HG02759 (cell line): ENCODE data around the gene DNAI2.
"Not testable (repeated sequence)": the region's sequence is repeated elsewhere in the genome, so short reads cannot be mapped to it uniquely, and the experiment has no call there.

Source experiments
- ATAC-seq: cut with Tn5 transposase; IDR thresholded peaks from one replicate; pipeline ENCODE4 v1.9.1; 2021; ENCODE audit warnings: mild to moderate bottlenecking, moderate library complexity; ENCODE audit not compliant: unreplicated experiment

Gene DNAI2

DNA sequence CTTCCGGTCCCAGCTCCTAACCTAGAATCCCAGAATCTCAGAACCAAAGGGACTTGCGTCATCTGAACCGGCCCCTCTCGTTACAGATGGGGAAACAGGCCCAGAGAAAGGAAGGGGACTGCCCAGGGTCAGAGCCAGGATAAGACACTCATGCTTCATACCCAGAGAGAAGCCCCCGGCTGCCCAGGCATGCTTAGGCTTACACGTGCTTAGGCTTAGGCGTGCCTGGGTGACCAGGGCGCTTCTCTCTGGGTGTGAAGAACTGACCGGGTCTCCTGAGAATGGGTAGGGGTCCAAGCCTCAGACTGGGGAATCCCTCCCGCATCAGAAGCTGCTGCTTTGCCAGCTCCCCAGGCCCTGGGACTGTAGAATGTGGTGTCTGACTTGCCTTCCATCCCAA is 29.9 kb upstream of the DNAI2 start:
- no peak for ATAC-seq

DNA sequence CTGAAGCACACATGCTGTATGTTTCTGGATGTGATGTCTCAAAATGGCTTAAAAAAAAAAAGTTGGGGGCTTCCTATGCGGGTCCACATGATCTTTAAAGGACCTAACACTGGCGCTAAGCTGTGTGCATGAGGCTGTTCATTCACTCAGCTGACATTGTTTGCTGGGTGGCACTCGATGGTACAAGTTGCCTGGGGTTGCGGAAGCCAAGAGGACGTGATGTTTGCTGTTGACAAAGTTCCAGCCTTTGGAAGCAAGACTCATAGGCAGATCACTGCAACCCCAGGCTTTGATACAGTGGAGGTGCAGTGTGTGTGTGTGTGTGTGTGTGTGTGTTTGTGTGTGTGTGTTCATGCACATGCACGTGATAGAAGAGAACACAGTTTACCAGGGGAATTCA is 29.5 kb upstream of the DNAI2 start:
- no peak for ATAC-seq

DNA sequence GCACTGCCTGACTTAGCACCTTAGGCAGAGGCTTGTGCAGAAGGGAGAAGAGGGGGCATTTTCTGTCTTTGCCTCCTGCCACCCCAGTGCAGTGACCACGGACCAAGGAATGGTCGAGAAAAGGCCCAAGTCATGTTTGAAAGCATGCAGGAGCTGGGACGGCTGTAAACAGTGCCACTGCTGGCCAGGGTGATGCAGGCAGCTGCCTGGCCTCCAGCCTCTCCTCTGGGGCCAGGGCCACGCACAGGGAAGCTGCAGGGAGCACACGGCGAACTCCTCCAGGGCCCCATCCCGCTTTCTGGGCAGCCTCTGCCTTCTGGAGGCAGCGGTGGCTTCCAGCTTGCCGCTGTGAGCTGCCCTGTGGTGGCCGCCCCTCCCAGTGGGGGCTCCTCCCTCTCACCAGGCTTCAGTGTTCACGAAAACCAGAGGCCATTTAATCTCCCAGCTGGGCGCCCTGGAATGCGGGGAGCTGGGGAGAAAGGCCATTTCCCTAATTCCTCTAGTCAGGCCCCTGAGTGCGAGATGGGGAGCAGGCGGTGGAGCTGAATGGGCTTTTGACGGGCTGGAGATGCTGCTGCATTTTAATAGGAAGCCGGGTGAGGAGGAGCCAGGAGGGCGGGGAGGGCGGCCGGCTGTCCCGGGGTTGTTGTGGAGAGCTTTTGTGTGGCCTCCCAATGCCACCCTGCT is 28.7 kb upstream of the DNAI2 start:
- ATAC-seq, result no peak

DNA sequence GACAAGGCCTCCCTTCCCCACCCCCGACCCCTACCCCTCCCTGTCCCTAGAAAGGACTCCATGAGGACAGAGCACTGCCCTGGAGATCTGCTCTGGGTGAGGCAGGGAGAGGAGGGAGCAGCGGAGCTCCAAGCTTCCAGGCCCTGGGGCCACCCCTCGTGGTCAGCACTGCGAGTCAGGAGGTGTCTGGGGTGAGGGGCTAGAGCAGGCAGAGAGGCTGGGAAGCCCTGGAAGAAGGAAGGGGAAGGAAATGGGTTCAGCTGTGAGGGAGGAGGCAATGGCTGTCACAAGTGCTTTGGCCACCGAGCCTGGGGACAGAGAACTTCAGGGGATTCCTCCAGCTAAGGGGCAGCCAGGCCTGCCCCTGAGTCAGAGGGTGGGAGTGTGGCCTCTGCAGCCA is 28.2 kb upstream of the DNAI2 start:
- ATAC-seq, result no peak

DNA sequence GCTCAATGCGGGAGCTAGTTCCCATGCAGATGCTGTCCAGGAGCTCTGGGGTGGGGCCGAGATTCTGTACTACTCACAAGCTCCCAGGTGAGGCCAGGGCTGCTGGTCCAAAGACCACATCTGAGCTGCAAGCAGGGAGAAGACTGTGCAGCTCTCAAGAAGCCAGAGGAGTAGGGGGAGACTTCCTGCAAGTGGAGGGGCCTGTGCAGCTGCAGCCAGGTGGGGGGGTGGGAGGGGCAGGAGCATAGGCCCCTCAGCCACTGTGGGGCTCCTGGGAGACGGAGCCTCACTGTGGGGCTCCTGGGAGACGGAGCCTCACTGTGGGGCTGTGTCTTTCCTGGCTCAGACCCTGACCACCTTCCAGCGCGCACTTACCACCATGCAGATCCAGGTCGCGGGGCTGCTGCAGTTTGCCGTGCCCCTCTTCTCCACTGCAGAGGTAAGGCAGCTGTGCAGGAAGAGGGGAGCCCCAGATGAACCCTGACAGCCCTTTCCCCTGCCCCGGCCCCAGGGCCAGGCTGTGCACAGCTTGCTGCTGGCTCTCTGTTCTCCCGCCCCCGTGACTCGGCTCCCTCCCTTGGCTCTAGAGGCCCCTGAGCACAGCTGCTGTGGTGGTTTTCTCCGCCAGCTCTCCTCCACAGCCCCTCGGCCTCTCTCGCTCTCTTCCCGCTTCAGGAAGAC is 24.3 kb upstream of the DNAI2 start:
- ATAC-seq, result no peak

DNA sequence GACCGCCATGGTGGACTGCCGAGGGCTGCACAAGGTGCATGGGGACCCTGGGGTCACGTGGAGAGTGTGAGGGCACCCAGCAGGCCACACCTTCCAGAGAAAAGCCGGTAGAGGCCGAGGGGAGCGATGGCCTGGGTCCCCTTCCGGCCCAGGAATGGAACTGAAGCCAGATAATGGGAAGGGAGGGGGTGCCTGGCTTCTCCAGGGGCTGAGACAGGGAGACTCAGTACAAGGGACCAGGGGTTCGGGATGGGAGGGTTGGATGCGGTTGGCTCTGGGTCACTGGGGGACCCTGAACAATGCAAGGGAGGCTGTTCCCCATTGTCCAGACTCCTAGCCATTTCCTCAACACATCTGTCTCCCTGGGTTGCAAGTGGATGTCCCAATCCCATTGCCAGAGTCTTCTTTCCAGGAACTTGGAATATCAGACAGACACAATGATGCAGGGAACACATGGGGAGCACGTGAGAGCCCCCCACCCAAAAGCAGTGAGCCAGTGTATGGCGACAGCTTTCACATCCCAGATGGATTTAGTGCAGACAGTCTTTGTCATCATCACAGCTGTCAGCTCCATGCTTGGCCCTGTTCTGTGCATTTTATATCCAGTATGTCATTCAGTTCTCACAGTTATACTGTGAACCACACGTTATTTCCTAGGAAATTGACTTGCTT is 23.6 kb upstream of the DNAI2 start:
- no peak for ATAC-seq

DNA sequence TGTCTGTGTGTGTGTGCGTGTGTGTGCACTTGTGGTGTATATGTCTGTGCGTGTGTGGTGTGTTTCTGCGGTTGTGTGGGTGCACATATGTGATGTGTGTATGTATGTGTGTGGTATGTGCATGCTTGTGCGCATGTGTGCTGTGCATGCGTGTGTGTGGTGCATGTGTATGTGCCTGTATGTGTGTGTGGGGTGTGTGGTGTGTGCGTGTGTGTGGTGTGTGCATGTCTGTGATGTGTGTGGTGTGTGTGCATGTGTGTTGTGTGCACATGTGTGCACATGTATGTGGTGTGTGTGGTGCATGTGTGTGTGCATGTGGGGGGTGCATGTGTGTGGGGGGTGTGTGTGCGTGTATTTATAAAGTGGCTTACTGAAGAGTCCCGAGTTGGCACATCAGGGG is 23.0 kb upstream of the DNAI2 start:
- ATAC-seq, result no peak

DNA sequence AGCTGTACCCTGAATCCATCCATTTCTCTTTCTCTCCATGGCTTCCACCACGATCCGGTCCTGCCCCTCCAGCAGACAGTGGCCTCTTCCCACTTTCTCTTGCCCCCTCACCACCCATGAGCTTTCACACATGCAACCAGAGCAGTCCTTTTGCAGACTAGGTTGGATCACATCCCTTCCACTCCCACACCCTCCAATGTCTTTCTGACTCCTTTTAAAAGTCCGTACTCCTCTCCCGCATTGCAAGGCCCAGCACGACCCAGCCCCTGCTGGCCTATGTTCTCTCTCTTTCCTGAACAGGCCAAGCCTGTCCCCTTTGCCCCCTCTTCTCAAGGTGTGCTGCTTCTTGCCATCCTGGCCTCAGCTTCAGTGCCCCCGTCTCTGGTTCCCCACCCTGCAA is 22.5 kb upstream of the DNAI2 start:
- no peak for ATAC-seq

DNA sequence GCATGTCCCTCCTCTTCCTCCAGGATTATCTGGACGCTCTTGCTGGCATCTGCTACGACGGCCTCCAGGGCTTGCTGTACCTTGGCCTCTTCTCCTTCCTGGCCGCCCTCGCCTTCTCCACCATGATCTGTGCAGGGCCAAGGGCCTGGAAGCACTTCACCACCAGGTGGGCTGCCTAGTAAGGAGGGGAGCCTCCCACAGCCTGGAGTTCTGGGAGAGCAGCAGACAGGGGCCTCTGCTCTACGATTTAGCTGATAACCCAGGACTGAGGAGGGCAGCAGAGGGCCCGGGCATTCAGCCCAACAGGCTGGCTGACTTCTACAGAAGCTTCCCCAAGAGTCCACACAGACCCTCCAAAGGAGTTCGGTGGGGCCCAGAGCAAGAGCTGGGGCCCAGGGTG is 21.8 kb upstream of the DNAI2 start:
- no peak for ATAC-seq

DNA sequence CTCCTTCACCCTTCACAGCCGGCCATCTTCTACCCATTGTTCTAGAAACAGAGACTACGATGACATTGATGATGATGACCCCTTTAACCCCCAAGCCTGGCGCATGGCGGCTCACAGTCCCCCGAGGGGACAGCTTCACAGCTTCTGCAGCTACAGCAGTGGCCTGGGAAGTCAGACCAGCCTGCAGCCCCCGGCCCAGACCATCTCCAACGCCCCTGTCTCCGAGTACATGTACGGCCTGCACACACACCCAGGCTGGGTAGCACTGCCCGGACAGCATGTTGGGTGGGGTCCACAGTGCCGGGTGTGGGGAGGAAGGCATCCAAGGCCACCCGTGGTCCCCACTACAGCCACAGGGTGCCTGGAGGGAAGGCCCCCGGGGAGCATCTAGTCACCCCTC is 21.0 kb upstream of the DNAI2 start:
- ATAC-seq, result no peak

DNA sequence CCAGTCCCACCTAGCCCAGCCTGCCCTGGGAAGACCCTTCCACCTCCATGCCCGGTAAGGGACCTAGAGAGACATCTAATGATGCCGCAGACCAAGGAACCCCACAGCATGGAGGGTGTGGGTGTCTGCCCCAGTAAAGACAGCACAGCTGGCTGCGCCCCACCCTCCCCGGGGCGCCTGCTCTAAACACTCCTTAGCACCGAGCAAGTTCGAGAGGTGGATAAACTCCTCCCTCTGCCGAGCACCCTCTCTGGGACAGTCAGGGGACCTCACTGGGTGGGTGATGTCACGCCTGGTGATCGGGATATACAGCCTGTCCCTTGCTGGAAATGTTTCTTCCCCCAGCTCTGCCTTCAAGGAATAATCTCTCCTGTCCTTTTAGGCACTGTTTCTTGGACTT is 16.7 kb upstream of the DNAI2 start:
- no peak for ATAC-seq

DNA sequence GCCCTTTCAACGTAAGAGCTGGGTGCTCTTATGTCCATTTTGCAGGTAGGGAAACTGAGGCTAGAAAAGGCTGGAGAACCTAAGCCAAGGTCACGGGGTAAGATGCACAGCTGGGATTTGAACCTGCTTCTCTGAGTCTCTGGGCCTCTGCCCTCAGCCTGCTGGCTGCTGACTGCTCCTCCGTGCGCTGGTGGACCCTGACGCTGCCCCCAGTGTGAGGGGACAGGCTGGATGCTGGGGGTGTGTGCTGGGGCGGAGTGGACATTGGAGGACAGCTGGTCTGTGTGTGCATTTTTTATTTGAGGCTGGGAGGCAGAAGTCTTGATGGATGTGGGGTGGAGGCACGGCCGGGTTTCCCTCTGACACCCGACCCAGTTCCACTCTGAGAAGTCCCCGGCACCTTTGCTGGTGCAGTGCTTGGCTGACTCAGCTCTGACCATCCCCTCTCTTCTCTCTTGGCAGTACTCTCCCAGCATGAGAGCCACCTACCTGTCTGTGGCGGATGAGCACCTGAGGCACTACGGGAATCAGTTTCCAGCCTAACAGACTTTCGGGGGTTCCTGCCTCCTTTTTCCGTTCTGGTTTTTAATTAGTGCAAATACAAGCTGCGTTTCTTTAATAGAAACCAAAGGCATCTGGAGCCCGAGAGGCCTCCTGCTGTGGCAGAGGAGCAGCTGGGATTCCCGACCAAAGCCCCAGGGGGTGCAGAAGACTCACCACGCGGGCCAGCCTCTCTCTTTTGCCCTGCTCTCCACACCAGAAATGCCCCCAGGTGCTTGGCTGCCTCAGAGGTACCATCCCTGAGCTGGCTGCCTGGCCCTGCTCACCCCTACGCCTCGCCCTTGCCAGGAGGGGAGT is 14.1 kb upstream of the DNAI2 start:
- ATAC-seq, result no peak

DNA sequence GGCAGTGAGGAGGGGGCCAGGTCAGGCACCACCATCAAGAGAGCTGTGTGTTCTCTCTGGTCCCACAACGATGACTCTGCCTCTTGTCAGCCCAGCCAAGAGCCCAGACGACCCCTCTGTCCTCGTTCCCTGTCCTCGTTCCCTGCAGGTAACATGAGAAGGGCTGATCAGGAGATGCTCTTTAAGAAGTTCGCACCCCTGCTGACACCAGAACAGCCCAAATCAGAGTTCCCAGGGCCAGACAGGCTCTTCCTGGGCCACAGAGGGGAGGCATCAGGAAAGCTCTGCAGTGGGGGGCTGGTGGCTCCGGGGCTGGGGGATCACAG is 13.5 kb upstream of the DNAI2 start:
- no peak for ATAC-seq

DNA sequence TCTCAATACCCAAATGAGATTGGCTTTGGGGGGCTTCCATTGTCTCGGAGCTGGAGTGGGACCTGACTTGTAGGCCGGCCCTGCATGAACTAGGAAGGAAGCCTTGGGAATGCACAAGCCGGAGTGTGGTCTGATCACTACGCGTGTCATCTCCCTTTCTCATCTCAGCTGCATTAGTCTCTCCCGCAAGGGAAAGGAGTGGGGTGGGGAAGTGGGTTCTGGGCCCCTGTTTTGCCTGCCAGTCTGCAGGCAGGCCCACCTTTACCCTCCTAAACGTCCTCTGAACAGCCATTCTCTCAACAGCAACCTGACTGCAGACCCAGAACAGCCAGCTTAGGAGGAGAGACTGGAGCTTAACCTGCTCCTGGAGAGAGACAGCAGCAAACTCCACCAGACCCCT is 11.4 kb upstream of the DNAI2 start:
- ATAC-seq, result no peak

DNA sequence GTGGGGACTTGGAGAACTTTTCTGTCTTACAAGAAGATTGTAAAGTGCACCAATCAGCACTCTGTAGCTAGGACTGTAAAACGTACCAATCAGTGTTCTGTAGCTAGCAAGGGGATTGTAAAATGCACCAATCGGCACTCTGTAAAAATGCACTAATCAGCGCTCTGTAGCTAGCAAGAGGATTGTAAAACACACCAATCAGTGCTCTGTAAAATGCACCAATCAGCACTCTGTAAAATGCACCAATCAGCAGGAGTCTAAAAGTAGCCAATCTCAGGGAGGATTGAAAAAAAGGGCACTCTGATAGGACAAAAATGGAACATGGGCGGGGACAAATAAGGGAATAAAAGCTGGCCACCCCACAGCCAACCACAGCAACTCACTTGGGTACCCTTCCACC is 7.0 kb upstream of the DNAI2 start:
- ATAC-seq, result not testable (repeated sequence)

DNA sequence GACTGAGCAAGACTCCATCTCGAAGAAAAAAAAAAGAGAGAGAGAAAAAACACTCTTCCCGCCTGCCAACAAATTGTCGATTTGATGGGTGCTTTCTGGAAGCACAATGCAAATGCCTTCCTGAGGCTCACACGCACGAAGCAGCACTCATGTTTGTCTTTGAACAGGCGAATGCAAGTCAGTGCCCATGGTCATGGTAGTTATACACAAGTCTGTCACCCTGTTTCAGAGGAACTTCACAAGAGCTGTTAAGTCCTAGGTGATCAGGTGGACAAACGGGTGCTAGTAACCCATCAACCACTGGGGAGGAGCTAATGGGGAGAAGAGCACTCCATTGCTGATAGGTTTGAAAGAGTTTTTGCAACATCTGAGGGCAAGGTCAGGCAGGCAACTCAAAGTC is 6.5 kb upstream of the DNAI2 start:
- no peak for ATAC-seq

DNA sequence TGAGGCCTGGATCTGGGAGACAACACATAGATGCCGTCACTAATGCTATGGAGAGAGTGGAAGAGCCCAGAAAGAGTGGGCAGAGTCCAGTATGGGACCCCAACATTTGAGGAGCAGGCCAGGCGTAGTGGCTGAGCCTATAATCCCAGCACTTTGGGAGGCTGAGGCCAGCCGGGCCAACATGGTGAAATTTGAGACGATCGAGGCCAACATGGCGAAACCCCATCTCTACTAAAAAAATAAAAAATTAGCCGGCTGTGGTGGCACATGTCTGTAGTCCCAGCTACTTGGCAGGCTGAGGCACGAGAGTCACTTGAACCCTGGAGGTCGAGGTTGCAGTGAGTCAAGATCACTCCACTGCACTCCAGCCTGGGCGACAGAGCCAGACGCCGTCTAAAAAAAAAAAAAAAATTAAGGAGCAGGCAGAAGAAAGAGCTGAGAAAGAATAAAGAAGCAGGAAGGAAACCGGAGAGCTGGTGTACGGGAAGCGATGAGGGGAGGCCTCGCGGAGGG is 6.0 kb upstream of the DNAI2 start:
- no peak for ATAC-seq

DNA sequence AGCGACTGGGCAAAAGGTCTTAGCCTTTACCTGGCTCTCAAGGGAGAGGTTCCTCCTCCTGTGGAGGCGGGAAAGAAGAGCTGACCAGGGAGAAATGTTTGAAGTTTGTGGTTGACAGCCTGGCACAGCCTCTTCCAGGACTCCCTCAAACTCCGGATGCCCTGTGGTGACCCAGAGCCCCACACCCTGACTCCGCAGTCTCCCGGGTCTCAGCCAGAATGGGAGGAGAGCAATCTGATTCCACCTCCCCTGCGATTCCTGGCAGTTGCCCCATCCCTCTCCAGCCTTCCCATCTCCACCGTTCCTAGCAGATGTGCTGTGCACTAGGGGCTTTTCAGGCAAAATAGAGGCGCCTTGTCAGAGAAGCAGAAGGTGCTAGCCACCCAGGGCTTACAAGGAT is 5.5 kb upstream of the DNAI2 start:
- no peak for ATAC-seq

DNA sequence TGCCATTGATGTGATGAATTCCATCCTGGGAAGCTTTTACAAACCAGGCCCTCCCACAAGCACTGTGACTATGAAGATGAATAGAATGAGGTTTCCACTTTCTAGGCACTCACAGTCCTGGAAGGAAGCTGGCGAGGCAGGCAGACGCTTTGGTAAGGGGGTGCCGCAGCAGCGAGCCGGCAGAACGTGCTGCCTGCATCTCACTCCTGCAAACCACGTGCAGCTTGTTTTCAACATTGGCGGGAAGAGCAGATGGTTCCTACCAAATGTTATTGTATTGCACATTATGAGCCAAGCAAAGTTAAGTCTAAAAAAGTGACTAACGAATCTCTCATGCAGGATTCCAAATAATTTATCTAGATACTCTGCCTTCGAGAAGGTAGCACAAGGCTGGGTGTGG is 3.7 kb upstream of the DNAI2 start:
- no peak for ATAC-seq

DNA sequence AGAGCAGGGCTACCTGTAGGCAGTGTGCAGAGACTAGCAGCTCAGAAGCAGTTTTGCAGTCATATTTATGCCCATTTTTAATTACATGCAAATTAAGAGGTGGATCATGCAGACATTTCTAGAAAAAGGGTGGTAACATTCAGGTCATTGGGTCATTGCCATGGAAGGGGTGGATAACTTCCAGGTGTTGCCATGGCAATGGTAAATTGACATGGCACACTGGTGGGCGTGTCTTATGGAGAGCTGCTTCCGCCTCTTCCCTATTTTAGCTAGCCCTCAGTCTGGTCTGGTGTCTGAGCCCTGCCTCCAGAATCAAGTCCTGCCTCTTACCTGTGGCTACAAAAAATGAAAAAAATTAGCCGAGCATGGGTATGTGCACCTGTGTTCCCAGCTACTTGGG is 2.8 kb upstream of the DNAI2 start:
- no peak for ATAC-seq

DNA sequence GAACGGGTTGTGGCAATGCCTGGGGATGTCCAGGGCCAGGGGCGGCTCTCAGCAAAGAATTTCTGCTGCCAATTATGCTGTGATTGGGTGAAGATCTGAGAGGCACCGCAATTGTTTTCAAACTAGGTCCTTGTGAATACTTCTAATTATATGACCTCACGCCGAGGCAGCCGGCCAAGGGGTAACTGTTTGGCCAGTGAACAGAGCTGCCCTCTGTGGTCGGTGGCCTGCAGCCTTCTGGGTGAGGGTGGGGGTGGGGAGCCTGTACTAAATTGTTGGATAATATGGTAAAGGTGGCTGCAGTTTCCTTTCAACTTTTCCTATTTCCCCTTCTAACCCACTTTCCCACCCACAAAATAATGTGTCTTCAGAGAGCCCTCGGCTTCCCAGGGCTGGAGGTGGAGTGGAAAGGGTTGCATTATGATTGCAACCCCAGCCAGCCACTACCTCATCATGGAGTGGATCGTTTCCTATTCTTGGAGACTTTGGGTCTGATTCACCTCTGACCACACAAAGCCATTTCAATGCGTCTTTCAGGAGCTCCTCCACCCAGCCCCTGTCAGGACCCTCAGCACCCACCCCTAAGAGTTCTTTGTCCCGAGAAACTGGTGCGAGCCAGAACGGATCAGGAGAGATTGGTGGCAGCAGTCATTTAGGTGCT is 2.0 kb upstream of the DNAI2 start:
- ATAC-seq, result no peak
